Esophagus (tissue), 2 donors: Measurements from ENCODE around the gene SLC23A1. TPM values are rescaled to one million over a fixed set of nuclear protein-coding genes. Genes with fewer than 3 reads are reported as not detected.
A peak's percentile ranks its signal among the peaks of the same experiment; 100 is the strongest.

Experiments
- H3K27ac ChIP-seq, 2 donors: one replicate each; pipeline ENCODE4 v1.5.1; 2013; ENCODE audit warnings: low read depth in 2 of 2, mild to moderate bottlenecking in 2 of 2, inconsistent platforms in 1 of 2, low read length in 1 of 2, moderate library complexity in 1 of 2
- H3K27me3 ChIP-seq, 2 donors: one replicate each; pipeline ENCODE4 v1.6.1; 2013; ENCODE audit warnings: low read length in 2 of 2, control low read depth in 1 of 2, mild to moderate bottlenecking in 1 of 2; ENCODE audit not compliant: insufficient read depth in 2 of 2, control insufficient read depth in 1 of 2
- H3K36me3 ChIP-seq, 2 donors: one replicate each; pipeline ENCODE4 v1.6.1; 2013; ENCODE audit warnings: low read length in 1 of 2; ENCODE audit not compliant: control insufficient read depth in 2 of 2, insufficient read depth in 2 of 2
- H3K4me1 ChIP-seq, 2 donors: one replicate each; pipeline ENCODE4 v1.6.1; 2013; ENCODE audit warnings: low read length in 1 of 2; ENCODE audit not compliant: control insufficient read depth in 2 of 2, insufficient read depth in 2 of 2
- H3K4me3 ChIP-seq, 2 donors: one replicate each; pipeline ENCODE4 v1.5.1; 2013; ENCODE audit warnings: low read length in 2 of 2, mild to moderate bottlenecking in 2 of 2, low read depth in 1 of 2, moderate library complexity in 1 of 2
- H3K9me3 ChIP-seq, 2 donors: one replicate each; pipeline ENCODE4 v1.6.1; 2013; ENCODE audit warnings: mild to moderate bottlenecking in 2 of 2, low read depth in 1 of 2, low read length in 1 of 2, moderate library complexity in 1 of 2; ENCODE audit not compliant: control insufficient read depth in 2 of 2, insufficient read depth in 1 of 2
- WGBS, 2 donors: extraction: QIAGEN DNeasy Blood & Tissue Kit; methylation state at CpG; one replicate each; pipeline ENCODE4 v1.1.7; 2013; 5-methylcytosine and 5-hydroxymethylcytosine counted together
- polyA plus RNA-seq, 2 donors: library from polyadenylated mRNA; stranded (reverse); fragments of 200-250 nt; gene quantifications; one replicate each; pipeline ENCODE4 v1.2.3, GENCODE V29; 2013
- donor health status: healthy with polysubstance abuse.
- donor health status: Bipolar disorder and iron deficiency.

Gene SLC23A1
- polyA plus RNA-seq, 2 donors: 0.01 to 0.12 TPM

DNA sequence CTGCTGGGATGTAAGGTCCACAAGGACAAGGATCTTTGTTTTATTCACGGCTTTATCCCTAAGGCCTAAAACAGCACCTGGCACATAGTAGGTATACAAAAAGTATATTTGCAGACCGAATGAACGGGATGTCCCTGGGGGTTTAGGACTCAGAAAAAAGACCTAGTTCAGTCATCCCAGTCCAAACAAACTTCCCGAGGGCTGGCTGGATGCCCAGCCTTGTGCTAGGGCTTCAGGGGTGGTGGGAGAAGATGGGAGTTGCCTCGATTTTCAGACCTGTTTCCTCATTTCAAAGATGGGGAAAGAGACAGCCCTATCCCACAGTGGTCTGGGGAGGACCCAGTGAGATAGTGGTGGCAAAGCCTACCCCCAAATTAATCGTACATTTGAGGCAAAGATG lies 14.8 kb upstream of the SLC23A1 start:
- Histone ChIP-seq H3K4me1 (peaks cover 9 to 10% of the 10 kb centered on the region in 2 donors), H3K4me3 (no peak overlapping the region), H3K36me3 (no peaks in the 10 kb centered on the region), H3K27ac (no peak overlapping the region), H3K27me3 (no peaks in the 10 kb centered on the region), H3K9me3 (no peaks in the 10 kb centered on the region)
- 28 to 45% methylated on average over 6 of the region's 6 CpGs for WGBS, 2 donors

- 93 to 95% methylated on average over 8 of the region's 8 CpGs for WGBS, 2 donors
- Histone ChIP-seq H3K4me3 (no peak overlapping the region), H3K27me3 (no peaks in the 10 kb centered on the region), H3K27ac (no peak overlapping the region), H3K4me1 (peaks cover 10 to 13% of the 10 kb centered on the region in 2 donors), H3K9me3 (no peaks in the 10 kb centered on the region), H3K36me3 (no peaks in the 10 kb centered on the region)
These were observed 13.6 kb upstream of the SLC23A1 start for GRCh38 chr5:139396691-139397090.

DNA sequence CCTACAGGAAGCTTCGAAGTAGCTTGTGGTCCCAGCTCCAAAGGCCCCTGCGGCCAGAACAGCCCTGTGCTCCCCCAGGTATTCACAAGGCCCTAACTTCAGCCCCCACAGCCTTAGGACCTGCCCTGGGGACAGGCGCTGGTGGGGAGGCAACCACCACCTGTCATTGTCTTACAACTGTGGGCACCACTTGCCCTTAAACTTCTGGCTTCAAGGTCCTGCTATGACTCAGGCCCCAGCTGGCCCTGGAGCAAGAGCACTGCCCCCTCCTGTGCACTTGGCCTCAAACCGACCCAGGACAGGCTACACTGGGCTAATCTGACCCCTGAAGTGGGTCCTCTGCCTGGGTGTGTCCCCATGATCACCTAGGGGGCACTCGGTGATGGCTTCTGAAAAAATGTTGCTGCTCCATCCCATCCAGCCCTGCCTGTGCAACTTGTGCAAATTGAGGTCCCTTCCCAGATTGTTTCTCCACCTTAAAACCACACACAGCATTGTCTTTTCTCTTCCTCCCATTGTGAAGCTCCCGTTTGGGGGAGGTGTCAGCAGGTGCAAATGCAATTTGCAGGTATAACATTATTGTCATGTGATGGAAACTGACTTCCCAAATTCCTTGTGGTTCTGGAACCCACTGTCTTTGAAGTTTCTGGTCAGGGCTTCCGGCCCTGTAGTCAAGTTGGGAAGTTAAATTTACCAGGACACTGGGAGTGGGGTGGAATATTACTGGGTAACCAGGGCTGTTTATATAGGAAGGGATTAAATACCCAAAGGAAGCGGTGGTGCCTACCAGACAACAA lies 12.9 kb upstream of the SLC23A1 start:
- no peak overlapping the region for H3K27ac ChIP-seq
- no peak overlapping the region for H3K4me3 ChIP-seq
- H3K4me1 ChIP-seq: peaks cover 10 to 17% of the 10 kb centered on the region in 2 donors
- no peaks in the 10 kb centered on the region for H3K36me3 ChIP-seq
- no peaks in the 10 kb centered on the region for H3K9me3 ChIP-seq
- WGBS, 2 donors: 79 to 85% methylated on average over 8 of the region's 8 CpGs
- H3K27me3 ChIP-seq: no peaks in the 10 kb centered on the region

- 39 to 41% methylated on average over 64 to 76 of the region's 76 CpGs for WGBS, 2 donors
- Histone ChIP-seq H3K27ac (no peak within 1 kb of the TSS), H3K36me3 (no peaks in the 10 kb centered on the region), H3K4me1 (peaks cover 10 to 20% of the 10 kb centered on the region in 2 donors), H3K4me3 (peak within 1 kb of the TSS; percentile 42 to 56), H3K9me3 (no peaks in the 10 kb centered on the region), H3K27me3 (no peaks in the 10 kb centered on the region)
These were observed 11.8 kb upstream of the SLC23A1 start, which contains the start of gene PROB1 for GRCh38 chr5:139394654-139395566. TSS of gene PROB1 (minus strand) at chr5:139395104. CDS start at chr5:139395081, 23 bp downstream.

DNA sequence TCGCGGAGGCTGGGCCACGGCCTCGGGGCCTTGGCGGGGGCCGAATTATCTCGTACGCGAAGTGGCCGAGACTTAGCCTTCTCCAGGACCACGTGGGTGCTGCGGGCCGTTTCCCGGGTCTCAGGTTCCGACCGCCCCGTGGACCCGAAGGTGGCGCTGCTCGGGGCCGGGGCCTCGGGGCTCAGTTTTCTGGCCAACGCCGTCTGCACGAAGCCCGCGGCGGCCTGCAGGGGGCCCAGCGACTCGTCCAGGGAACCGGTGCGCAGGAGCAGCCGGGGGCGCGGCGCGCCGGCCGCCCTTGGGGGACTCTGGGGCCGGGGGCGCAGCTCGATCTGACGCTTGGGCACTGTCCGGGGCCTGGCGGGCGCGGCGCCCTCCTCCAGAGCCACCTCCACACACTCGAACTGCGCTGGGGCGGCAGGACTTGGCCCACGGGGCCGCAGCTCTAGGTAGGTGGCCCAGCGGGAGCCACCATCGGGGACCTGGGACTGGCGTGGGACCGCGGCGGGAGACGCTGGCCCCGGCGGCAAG lies 11.1 kb upstream of the SLC23A1 start:
- 8% methylated on average over 57 to 62 of the region's 62 CpGs for WGBS, 2 donors
- H3K4me1 ChIP-seq: peaks cover 10 to 24% of the 10 kb centered on the region in 2 donors
- H3K4me3 ChIP-seq: peak overlapping the region; percentile 42 to 56
- no peak overlapping the region for H3K27ac ChIP-seq
- no peaks in the 10 kb centered on the region for H3K36me3 ChIP-seq
- no peaks in the 10 kb centered on the region for H3K9me3 ChIP-seq
- H3K27me3 ChIP-seq: no peaks in the 10 kb centered on the region

- Histone ChIP-seq H3K27me3 (no peaks in the 10 kb centered on the region), H3K36me3 (no peaks in the 10 kb centered on the region), H3K4me3 (peak overlapping the region; percentile 42 to 56), H3K9me3 (no peaks in the 10 kb centered on the region), H3K4me1 (peaks cover 10 to 24% of the 10 kb centered on the region in 2 donors), H3K27ac (peak overlapping the region in 1 of 2 donors; percentile 6)
- 8 to 13% methylated on average over 47 to 49 of the region's 49 CpGs for WGBS, 2 donors
These were observed 10.5 kb upstream of the SLC23A1 start for GRCh38 chr5:139393497-139394122.

DNA sequence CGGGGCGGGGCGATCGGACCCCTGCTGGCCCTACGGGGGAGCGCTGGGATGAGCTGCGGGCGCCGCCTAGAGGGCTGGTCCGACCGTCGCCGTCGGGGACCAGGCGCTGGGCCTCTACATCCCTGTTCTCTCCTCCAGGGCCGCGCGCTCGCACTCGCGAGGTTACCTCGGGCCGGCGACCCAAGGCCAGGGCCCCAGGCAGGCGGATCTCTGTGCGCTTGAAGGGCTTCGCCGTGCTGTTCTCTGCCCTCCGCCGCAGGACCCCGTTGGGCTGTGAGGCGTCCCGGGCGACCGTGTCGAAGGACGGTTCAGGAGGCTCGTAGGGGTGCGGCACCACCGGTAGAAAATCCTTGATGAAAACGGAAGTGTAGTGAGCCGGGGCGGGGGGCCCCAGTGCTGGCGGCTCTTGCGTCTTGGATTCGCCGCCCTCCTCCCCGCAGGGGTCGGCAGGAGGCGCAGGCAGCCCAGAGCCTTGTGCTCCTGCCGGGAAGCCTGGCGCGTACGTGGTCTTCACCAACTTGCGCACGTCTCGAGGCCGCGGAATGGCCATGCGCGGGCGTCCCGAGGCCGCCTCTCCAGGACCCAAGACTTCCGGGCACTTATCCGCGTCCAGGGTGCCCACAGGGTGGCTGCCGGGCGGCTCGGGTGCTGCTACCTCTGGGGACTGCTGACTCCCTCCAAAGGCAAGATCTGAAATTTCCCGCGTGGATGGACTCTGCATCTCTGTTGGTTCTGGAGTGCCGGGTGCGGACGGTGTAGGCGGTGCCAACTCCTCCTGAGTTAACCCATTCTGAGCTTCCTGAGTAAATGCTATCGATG lies 9.8 kb upstream of the SLC23A1 start:
- 9 to 11% methylated on average over 69 to 77 of the region's 77 CpGs for WGBS, 2 donors
- H3K4me1 ChIP-seq: peaks cover 10 to 28% of the 10 kb centered on the region in 2 donors
- H3K27me3 ChIP-seq: no peaks in the 10 kb centered on the region

GRCh38 chr5:139392324-139392677 lies 9.2 kb upstream of the SLC23A1 start:
- Histone ChIP-seq H3K4me3 (peak overlapping the region; percentile 42 to 56), H3K27me3 (no peaks in the 10 kb centered on the region), H3K4me1 (peaks cover 10 to 28% of the 10 kb centered on the region in 2 donors), H3K9me3 (no peaks in the 10 kb centered on the region), H3K36me3 (peaks cover 0 to 2% of the 10 kb centered on the region in 2 donors), H3K27ac (peak overlapping the region in 1 of 2 donors; percentile 1)
- 9 to 12% methylated on average over 35 to 36 of the region's 36 CpGs for WGBS, 2 donors

More for the DNA sequence above, 9.8 kb upstream of the SLC23A1 start:
- Histone ChIP-seq H3K4me3 (peak overlapping the region; percentile 42 to 56), H3K27ac (peak overlapping the region in 1 of 2 donors; percentile 1), H3K9me3 (no peaks in the 10 kb centered on the region), H3K36me3 (peaks cover 0 to under 1% of the 10 kb centered on the region in 2 donors)
